Neural cell (in vitro differentiated cells): ENCODE measurements around the gene LRP8. TPM values are rescaled to one million over a fixed set of nuclear protein-coding genes. Genes with fewer than 3 reads are reported as not detected.

Experiments used
- H2AFZ ChIP-seq: fragments of 200-600, 300-800 bp; sonication (generic), shearing (Covaris generic); 2 replicates; pipeline ENCODE4 v1.6.0; 2014; ENCODE audit warnings: low read depth, mild to moderate bottlenecking, antibody characterized with exemption, low read length, moderate library complexity
- H3F3A ChIP-seq: fragments of 200-600 bp; shearing (Covaris generic); 2 replicates; pipeline ENCODE4 v1.6.1; 2016; ENCODE audit warnings: mild to moderate bottlenecking, moderate library complexity, mixed read lengths, antibody characterized with exemption, low read length; ENCODE audit not compliant: insufficient read depth, poor library complexity, severe bottlenecking
- H3K27ac ChIP-seq: fragments of 200-600, 300-800 bp; sonication (generic), shearing (Covaris generic); 2 replicates; pipeline ENCODE4 v1.5.1; 2014; ENCODE audit warnings: mild to moderate bottlenecking, low read length, moderate library complexity
- H3K27me3 ChIP-seq: fragments of 300-800, 200-600 bp; sonication (generic), shearing (Covaris generic); 2 replicates; pipeline ENCODE4 v1.6.0; 2014; ENCODE audit warnings: mild to moderate bottlenecking, low read depth, low read length, moderate library complexity; ENCODE audit not compliant: insufficient read depth
- H3K36me3 ChIP-seq: fragments of 300-800, 200-600 bp; sonication (generic), shearing (Covaris generic); 2 replicates; pipeline ENCODE4 v1.5.1; 2014; ENCODE audit warnings: mild to moderate bottlenecking, antibody characterized with exemption, low read length, moderate library complexity; ENCODE audit not compliant: insufficient read depth
- H3K4me2 ChIP-seq: fragments of 300-800, 200-600 bp; sonication (generic), shearing (Covaris generic); 2 replicates; pipeline ENCODE4 v1.6.0; 2014; ENCODE audit warnings: mild to moderate bottlenecking, low read length
- H3K4me3 ChIP-seq: fragments of 300-800, 200-600 bp; sonication (generic), shearing (Covaris generic); 2 replicates; pipeline ENCODE4 v1.5.1; 2014; ENCODE audit warnings: mild to moderate bottlenecking, low read length, moderate library complexity
- H3K79me2 ChIP-seq: fragments of 200-600 bp; shearing (Covaris generic); replicated peaks from 2 replicates; pipeline ENCODE4 v1.6.0; 2014; ENCODE audit warnings: mild to moderate bottlenecking, low read length, moderate library complexity; ENCODE audit not compliant: insufficient read depth
- H3K9ac ChIP-seq: fragments of 300-800, 200-600 bp; sonication (generic), shearing (Covaris generic); 2 replicates; pipeline ENCODE4 v1.6.1; 2016; ENCODE audit warnings: mild to moderate bottlenecking, low read length, mixed read lengths
- H3K9me2 ChIP-seq: fragments of 200-600 bp; shearing (Covaris generic); 2 replicates; pipeline ENCODE4 v1.6.1; 2016; ENCODE audit warnings: mild to moderate bottlenecking, low read length, mixed read lengths; ENCODE audit not compliant: insufficient read depth
- H3K9me3 ChIP-seq: fragments of 200-600, 300-800 bp; sonication (generic), shearing (Covaris generic); 2 replicates; pipeline ENCODE4 v1.6.1; 2016; ENCODE audit warnings: mild to moderate bottlenecking, mixed run types, low read length, moderate library complexity, mixed read lengths
- H4K20me1 ChIP-seq: fragments of 200-600 bp; shearing (Covaris generic); 2 replicates; pipeline ENCODE4 v1.6.1; 2016; ENCODE audit warnings: mild to moderate bottlenecking, mixed run types; ENCODE audit not compliant: insufficient read depth
- CTCF ChIP-seq: fragments of 450-650 bp; IDR thresholded peaks from 2 replicates; pipeline ENCODE4 v1.5.1; 2014; ENCODE audit warnings: antibody characterized with exemption, mild to moderate bottlenecking, moderate library complexity; ENCODE audit not compliant: poor library complexity, severe bottlenecking
- EP300 ChIP-seq: fragments of 450-650 bp; conservative IDR thresholded peaks from 2 replicates; pipeline ENCODE4 v1.6.1; 2014; ENCODE audit warnings: antibody characterized with exemption, mild to moderate bottlenecking, moderate library complexity; ENCODE audit not compliant: poor library complexity, severe bottlenecking
- EZH2 ChIP-seq: fragments of 200-600, 300-800 bp; shearing (Covaris generic), sonication (generic); IDR thresholded peaks from 2 replicates; pipeline ENCODE4 v1.6.1; 2014; ENCODE audit warnings: antibody characterized with exemption, low read length, borderline replicate concordance, mild to moderate bottlenecking; ENCODE audit not compliant: insufficient read depth, poor library complexity, severe bottlenecking
- MXI1 ChIP-seq: fragments of 450-650 bp; conservative IDR thresholded peaks from 2 replicates; pipeline ENCODE4 v1.6.1; 2014; ENCODE audit warnings: antibody characterized with exemption, mild to moderate bottlenecking; ENCODE audit not compliant: poor library complexity, severe bottlenecking
- POLR2AphosphoS5 ChIP-seq: IDR thresholded peaks from 2 replicates; pipeline ENCODE4 v1.6.1; 2012
- RAD21 ChIP-seq: fragments of 450-650 bp; conservative IDR thresholded peaks from 2 replicates; pipeline ENCODE4 v1.6.1; 2014; ENCODE audit warnings: antibody characterized with exemption, mild to moderate bottlenecking, moderate library complexity
- REST ChIP-seq: IDR thresholded peaks from 2 replicates; pipeline ENCODE4 v1.6.1; 2012; ENCODE audit warnings: borderline replicate concordance
- SMC3 ChIP-seq: fragments of 450-650 bp; conservative IDR thresholded peaks from 2 replicates; pipeline ENCODE4 v1.6.1; 2014; ENCODE audit warnings: antibody characterized with exemption, mild to moderate bottlenecking, moderate library complexity; ENCODE audit not compliant: poor library complexity
- TAF1 ChIP-seq: IDR thresholded peaks from 2 replicates; pipeline ENCODE4 v1.6.1; 2012; ENCODE audit warnings: low read depth
- polyA plus RNA-seq: library from polyadenylated mRNA; depleted of rRNA; stranded (reverse); fragments of >200 nt; gene quantifications from 2 replicates; pipeline ENCODE4 v1.2.3, GENCODE V29; 2014

LRP8 gene
- polyA plus RNA-seq, 1 donor from 2014 or later = 65.8 TPM

GRCh38 chr1:53274026-53274425 lies 53.8 kb downstream of the LRP8 start:
- H3K36me3 ChIP-seq = no peaks in the 10 kb centered on the region

GRCh38 chr1:53273526-53273925 lies 54.3 kb downstream of the LRP8 start:
- H3F3A ChIP-seq = no peaks in the 10 kb centered on the region
- no peaks in the 10 kb centered on the region for H3K79me2 ChIP-seq
- no peak overlapping the region for H3K4me3 ChIP-seq
- no peak overlapping the region for H3K9ac ChIP-seq
- no peaks in the 10 kb centered on the region for H3K9me2 ChIP-seq
- no peaks in the 10 kb centered on the region for H4K20me1 ChIP-seq
- no peak overlapping the region for H3K27ac ChIP-seq
- H2AFZ ChIP-seq = no peak overlapping the region
- H3K4me2 ChIP-seq = no peak overlapping the region
- H3K9me3 ChIP-seq = no peaks in the 10 kb centered on the region
- no peaks in the 10 kb centered on the region for H3K36me3 ChIP-seq
- H3K27me3 ChIP-seq = no peaks in the 10 kb centered on the region
- TF ChIP-seq TAF1 (no peak), REST (no peak), EP300 (no peak), POLR2AphosphoS5 (no peak), CTCF (no peak), EZH2 (no peak), MXI1 (no peak)

More at GRCh38 chr1:53274026-53274425, 53.8 kb downstream of the LRP8 start:
- Histone ChIP-seq H3K9ac (no peak overlapping the region), H3K9me3 (no peaks in the 10 kb centered on the region), H3K4me3 (no peak overlapping the region), H3K9me2 (no peaks in the 10 kb centered on the region), H3K27ac (no peak overlapping the region), H3F3A (no peaks in the 10 kb centered on the region), H3K27me3 (no peaks in the 10 kb centered on the region), H3K4me2 (no peak overlapping the region), H2AFZ (no peak overlapping the region), H4K20me1 (no peaks in the 10 kb centered on the region), H3K79me2 (no peaks in the 10 kb centered on the region)
- no peak for TF ChIP-seq CTCF
- TF ChIP-seq EP300 = no peak
- no peak for TF ChIP-seq MXI1
- no peak for TF ChIP-seq EZH2
- TF ChIP-seq REST = no peak
- TF ChIP-seq RAD21 = no peak
- no peak for TF ChIP-seq POLR2AphosphoS5
- TF ChIP-seq TAF1 = no peak
- no peak for TF ChIP-seq SMC3
